Neural cell (in vitro differentiated cells): ENCODE results near the gene SH3BGRL.
"Not testable (repeated sequence)": the region's sequence is repeated elsewhere in the genome, so short reads cannot be mapped to it uniquely, and the experiment has no call there.

Experiments used
- EP300 ChIP-seq: fragments of 450-650 bp; conservative IDR thresholded peaks from 2 replicates; pipeline ENCODE4 v1.6.1; 2014; ENCODE audit warnings: antibody characterized with exemption, mild to moderate bottlenecking, moderate library complexity; ENCODE audit not compliant: poor library complexity, severe bottlenecking
- RAD21 ChIP-seq: fragments of 450-650 bp; conservative IDR thresholded peaks from 2 replicates; pipeline ENCODE4 v1.6.1; 2014; ENCODE audit warnings: antibody characterized with exemption, mild to moderate bottlenecking, moderate library complexity
- TF ChIP-seq, protein P1 (sequence below): fragments of 450-650 bp; IDR thresholded peaks from 2 replicates; pipeline ENCODE4 v1.5.1; 2014; ENCODE audit warnings: antibody characterized with exemption, mild to moderate bottlenecking, moderate library complexity; ENCODE audit not compliant: poor library complexity, severe bottlenecking

DNA sequence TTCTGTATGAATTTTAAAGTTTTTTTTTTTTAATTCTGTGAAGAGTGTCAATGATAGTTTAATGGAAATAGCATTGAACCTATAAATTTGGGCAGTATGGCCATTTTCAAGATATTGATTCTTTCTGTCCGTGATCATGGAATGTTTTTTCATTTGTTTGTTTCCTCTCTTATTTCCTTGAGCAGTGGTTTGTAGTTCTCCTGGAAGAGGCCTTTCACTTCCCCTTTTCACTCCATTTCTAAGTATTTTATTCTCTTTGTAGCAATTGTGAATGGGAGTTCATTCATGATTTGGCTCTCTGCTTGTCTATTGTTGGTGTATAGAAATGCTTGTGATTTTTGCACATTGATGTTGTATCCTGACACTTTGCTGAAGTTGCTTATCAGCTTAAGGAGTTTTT lies 129.8 kb downstream of the SH3BGRL start:
- TF ChIP-seq, protein P1, sequence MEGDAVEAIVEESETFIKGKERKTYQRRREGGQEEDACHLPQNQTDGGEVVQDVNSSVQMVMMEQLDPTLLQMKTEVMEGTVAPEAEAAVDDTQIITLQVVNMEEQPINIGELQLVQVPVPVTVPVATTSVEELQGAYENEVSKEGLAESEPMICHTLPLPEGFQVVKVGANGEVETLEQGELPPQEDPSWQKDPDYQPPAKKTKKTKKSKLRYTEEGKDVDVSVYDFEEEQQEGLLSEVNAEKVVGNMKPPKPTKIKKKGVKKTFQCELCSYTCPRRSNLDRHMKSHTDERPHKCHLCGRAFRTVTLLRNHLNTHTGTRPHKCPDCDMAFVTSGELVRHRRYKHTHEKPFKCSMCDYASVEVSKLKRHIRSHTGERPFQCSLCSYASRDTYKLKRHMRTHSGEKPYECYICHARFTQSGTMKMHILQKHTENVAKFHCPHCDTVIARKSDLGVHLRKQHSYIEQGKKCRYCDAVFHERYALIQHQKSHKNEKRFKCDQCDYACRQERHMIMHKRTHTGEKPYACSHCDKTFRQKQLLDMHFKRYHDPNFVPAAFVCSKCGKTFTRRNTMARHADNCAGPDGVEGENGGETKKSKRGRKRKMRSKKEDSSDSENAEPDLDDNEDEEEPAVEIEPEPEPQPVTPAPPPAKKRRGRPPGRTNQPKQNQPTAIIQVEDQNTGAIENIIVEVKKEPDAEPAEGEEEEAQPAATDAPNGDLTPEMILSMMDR, result not testable (repeated sequence)
- TF ChIP-seq RAD21, EP300: not testable (repeated sequence)
